K562 (cell line): Measurements from ENCODE around the gene NINJ2. TPM values are rescaled to one million over a fixed set of nuclear protein-coding genes. Genes with fewer than 3 reads are reported as not detected.

Source experiments
- ATAC-seq: fragments of 200-7000 bp; cut with Tn5 transposase; 3 replicates; pipeline ENCODE4 v1.9.1; 2020; ENCODE audit warnings: moderate library complexity
- BruUV-seq: library from RNA; stranded (reverse); fragments of 400-500 nt; replicated peaks from 2 replicates; lab custom pipeline; 2021; lab: Mats Ljungman, UMichigan
- CTCF ChIA-PET: fragments of 300-600 bp; formaldehyde crosslinking; extraction: SDS; loops from one replicate; lab custom pipeline; 2021; ENCODE audit warnings: low intra/inter-chr PET ratio; lab: Yijun Ruan, JAX
- POLR2A ChIA-PET: fragments of 300-600, 350-650 bp; sonication (Branson Sonifier 250); formaldehyde crosslinking; extraction: SDS; loops from one replicate; lab custom pipeline; 2021; ENCODE audit warnings: antibody characterized with exemption, inconsistent platforms; lab: Yijun Ruan, JAX
- DNase-seq, 4 experiments: peaks; one replicate each; pipeline versions ENCODE4 v3.0.0 to v3.0.0-alpha.2; 2011 to 2018; ENCODE audit warnings: low spot score in 3 of 4, mixed read lengths in 3 of 4; ENCODE audit errors: extremely low read depth in 1 of 4
- FAIRE-seq: peaks from 2 replicates; lab custom pipeline; 2011; peaks lifted over from hg19 to GRCh38; lab: Jason Lieb, UNC
- H2AFZ ChIP-seq: 2 replicates; pipeline ENCODE4 v1.6.0; 2011; ENCODE audit warnings: low read depth, low read length, control low read depth, inconsistent platforms
- H3K27ac ChIP-seq: fragments of 200-600 bp; 3 replicates; pipeline ENCODE4 v1.8.0; 2011; ENCODE audit warnings: low read depth, mild to moderate bottlenecking, control low read depth, inconsistent platforms, low read length, moderate library complexity, mixed read lengths; ENCODE audit errors: extremely low read depth
- H3K27me3 ChIP-seq, 2 experiments: fragments of 300-600 bp in 1 of 2; 2 replicates in 1 of 2; 3 replicates in 1 of 2; pipeline versions ENCODE4 v1.6.0 to v1.8.0; 2011; ENCODE audit warnings: inconsistent platforms in 2 of 2, low read length in 2 of 2, mild to moderate bottlenecking in 1 of 2, mixed read lengths in 1 of 2, moderate library complexity in 1 of 2; ENCODE audit not compliant: control insufficient read depth in 2 of 2, insufficient read depth in 2 of 2
- H3K36me3 ChIP-seq: fragments of 300-600 bp; 3 replicates; pipeline ENCODE4 v1.8.0; 2011; ENCODE audit warnings: mild to moderate bottlenecking, low read length, inconsistent platforms; ENCODE audit not compliant: control insufficient read depth, insufficient read depth
- H3K4me1 ChIP-seq, 2 experiments: fragments of 200-600 bp in 1 of 2; replicated peaks in 1 of 2; 2 replicates in 1 of 2; 3 replicates in 1 of 2; pipeline versions ENCODE4 v1.5.1 to v1.8.0; 2011; ENCODE audit warnings: inconsistent platforms in 2 of 2, low read length in 2 of 2, mild to moderate bottlenecking in 1 of 2, mixed read lengths in 1 of 2, moderate library complexity in 1 of 2; ENCODE audit not compliant: control insufficient read depth in 2 of 2, insufficient read depth in 2 of 2
- H3K4me2 ChIP-seq: 2 replicates; pipeline ENCODE4 v1.6.1; 2011; ENCODE audit warnings: low read length, control low read depth, inconsistent platforms, mixed read lengths; ENCODE audit not compliant: insufficient read depth
- H3K4me3 ChIP-seq: fragments of 200-600 bp; sonication (generic), shearing (Covaris generic); 2 replicates; pipeline ENCODE4 v1.5.1; 2016; ENCODE audit warnings: control low read depth, inconsistent platforms
- H3K79me2 ChIP-seq: fragments of 200-600 bp; 3 replicates; pipeline ENCODE4 v1.8.0; 2011; ENCODE audit warnings: low read length, inconsistent platforms; ENCODE audit not compliant: control insufficient read depth, insufficient read depth
- H3K9ac ChIP-seq, 2 experiments: 2 replicates each; pipeline versions ENCODE4 v1.6.0 to v1.6.1; 2011; ENCODE audit warnings: low read depth in 2 of 2, low read length in 2 of 2, control low read depth in 1 of 2, inconsistent platforms in 1 of 2, mild to moderate bottlenecking in 1 of 2, mixed read lengths in 1 of 2; ENCODE audit not compliant: insufficient read depth in 1 of 2
- H3K9me1 ChIP-seq: one replicate; pipeline ENCODE4 v1.6.0; 2011; ENCODE audit warnings: inconsistent platforms, mild to moderate bottlenecking, low read length, moderate library complexity; ENCODE audit not compliant: control insufficient read depth, insufficient read depth
- H3K9me3 ChIP-seq: replicated peaks from 2 replicates; pipeline ENCODE4 v1.5.1; 2011; ENCODE audit warnings: low read depth, low read length, inconsistent platforms; ENCODE audit not compliant: control insufficient read depth, insufficient read depth
- H4K20me1 ChIP-seq: replicated peaks from 2 replicates; pipeline ENCODE4 v1.6.1; 2011; ENCODE audit warnings: low read length, inconsistent platforms, mixed read lengths; ENCODE audit not compliant: control insufficient read depth, insufficient read depth
- POLR2G ChIP-seq: fragments of 200-400 bp; formaldehyde crosslinking; IDR thresholded peaks from 2 replicates; pipeline ENCODE4 v1.6.1; 2017; ENCODE audit warnings: low read depth, mild to moderate bottlenecking, antibody characterized with exemption, low read length, moderate library complexity
- RAD21 ChIP-seq, 2 experiments: fragments of 250-450 bp in 1 of 2; fragments of 450-650 bp in 1 of 2; sonication (Bioruptor Pico) in 1 of 2; formaldehyde crosslinking in 1 of 2; IDR thresholded peaks in 1 of 2; conservative IDR thresholded peaks in 1 of 2; 2 replicates each; pipeline versions ENCODE4 v1.4.0 to v1.8.0; 2020 to 2022; ENCODE audit warnings: mild to moderate bottlenecking in 2 of 2, moderate library complexity in 1 of 2
- ZNF253 ChIP-seq: fragments of 250-450 bp; sonication (Bioruptor Pico); conservative IDR thresholded peaks from 2 replicates; pipeline ENCODE4 v1.6.1; 2021; ENCODE audit warnings: mild to moderate bottlenecking
- ZNF766 ChIP-seq: fragments of 200-800 bp; sonication (Bioruptor generic); conservative IDR thresholded peaks from 2 replicates; pipeline ENCODE4 v1.6.1; 2016; ENCODE audit warnings: missing genetic modification characterization, missing compliant biosample characterization
- WGBS: fragments of 100-300 bp; shearing (Covaris generic); methylation state at CpG from one replicate; pipeline ENCODE4 v1.1.6; 2016; ENCODE audit warnings: low coverage, mixed read lengths; ENCODE audit not compliant: insufficient coverage; ENCODE audit errors: missing lambda C conversion rate; 5-methylcytosine and 5-hydroxymethylcytosine counted together
- in situ Hi-C: fragments of 300-500 bp; cut with MboI; formaldehyde crosslinking; loops from 4 replicates; pipeline ENCODE4 v1.15.0; 2018; ENCODE audit warnings: inconsistent platforms, mixed read lengths
- intact Hi-C: fragments of 100-400 bp; cut with micrococcal nuclease; formaldehyde crosslinking; loops from 2 replicates; pipeline ENCODE4 v1.14.2; 2022
- polyA plus RNA-seq, 8 experiments: library from polyadenylated mRNA; depleted of rRNA in 4 of 8; stranded (reverse) in 5 of 8; unstranded in 3 of 8; fragments of >200 nt; fragmentation: Nextera tagmentation in 2 of 8; fragmentation: Illumina TruSeq in 1 of 8; extraction: Ambion mirVana in 2 of 8; extraction: Trizol in 1 of 8; gene quantifications; 2 replicates each; pipeline versions ENCODE4 v1.2.1 to v1.2.3, GENCODE V29; 2011 to 2014; ENCODE audit warnings: inconsistent platforms in 1 of 8, missing spikeins in 1 of 8
- total RNA-seq, 7 experiments: library from RNA; depleted of rRNA in 6 of 7; stranded (reverse); fragments of >200 nt in 6 of 7; fragmentation: Illumina TruSeq in 2 of 7; extraction: Trizol in 2 of 7; gene quantifications; 2 replicates each; pipeline versions ENCODE4 v1.2.1 to v1.2.3, GENCODE V29; 2011 to 2021; ENCODE audit warnings: low replicate concordance in 1 of 7
- TF ChIP-seq, protein P1 (sequence below): fragments of 200-800 bp; sonication (Bioruptor generic); IDR thresholded peaks from 2 replicates; pipeline ENCODE4 v1.6.1; 2017; ENCODE audit warnings: missing genetic modification characterization, missing compliant biosample characterization
- TF ChIP-seq, protein P2 (sequence below), 3 experiments: IDR thresholded peaks in 2 of 3; conservative IDR thresholded peaks in 1 of 3; 2 replicates each; pipeline ENCODE4 v1.5.1; 2011 to 2012; ENCODE audit warnings: low read length in 3 of 3, mild to moderate bottlenecking in 3 of 3, control low read depth in 2 of 3, improper control_type of control experiment in 1 of 3, inconsistent platforms in 1 of 3, low read depth in 1 of 3, mixed read lengths in 1 of 3, moderate library complexity in 1 of 3; ENCODE audit not compliant: insufficient read depth in 2 of 3
- TF ChIP-seq, protein P3 (sequence below), 2 experiments: fragments of 450-650 bp; formaldehyde crosslinking in 1 of 2; IDR thresholded peaks; 2 replicates each; pipeline versions ENCODE4 v1.4.0 to v1.6.1; 2014 to 2020; ENCODE audit warnings: mild to moderate bottlenecking in 2 of 2, borderline replicate concordance in 1 of 2, low read depth in 1 of 2

Gene NINJ2
- total and polyA plus RNA-seq, 9 of the 15 experiments (the other 6 are each of a cell fraction or from before 2014, with no cell fraction given) = 2.6 to 16.0 (median 4.5) TPM

DNA sequence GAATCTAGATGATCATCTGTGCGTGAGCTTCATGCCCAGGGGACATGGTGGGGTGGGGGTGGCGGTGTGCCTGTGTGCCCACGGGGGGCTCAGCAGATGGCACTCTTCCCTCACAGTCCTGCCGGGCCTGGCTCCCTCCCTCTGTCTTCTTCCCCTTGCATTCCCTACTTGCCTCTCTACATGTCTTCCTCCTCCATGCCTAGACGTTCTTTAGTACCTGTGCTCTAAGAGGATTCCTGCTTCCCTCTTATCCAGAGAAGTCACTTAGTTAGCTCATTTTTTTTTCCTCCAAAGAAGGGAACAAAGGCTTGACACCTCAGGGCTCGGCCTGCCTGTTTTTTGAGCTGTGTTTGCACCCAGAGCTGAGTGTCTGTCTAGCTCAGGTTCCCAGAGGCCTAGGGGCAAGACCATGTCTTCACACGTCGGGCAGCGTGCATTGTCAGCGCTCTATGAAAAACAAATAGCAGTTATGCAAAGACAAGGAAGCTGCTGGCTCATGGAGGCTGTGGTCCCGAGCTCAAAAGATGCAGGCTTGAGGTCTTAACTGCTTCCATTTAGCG is 48.8 kb downstream of the NINJ2 start:
- Histone ChIP-seq H3K4me2 (no peak overlapping the region), H3K4me1 (peaks cover 5 to 8% of the 10 kb centered on the region in 2 experiments; a peak in 4 of 5 replicates), H3K79me2 (no peaks in the 10 kb centered on the region), H3K4me3 (no peak overlapping the region), H3K36me3 (no peaks in the 10 kb centered on the region), H3K27me3 (no peaks in the 10 kb centered on the region), H3K9me1 (no peaks in the 10 kb centered on the region), H3K9me3 (no peaks in the 10 kb centered on the region), H2AFZ (no peak overlapping the region), H3K27ac (no peak overlapping the region), H4K20me1 (no peaks in the 10 kb centered on the region), H3K9ac (no peak overlapping the region)
- FAIRE-seq = no peak
- BruUV-seq = no TSS peak
- DNase-seq = no peak
- intact Hi-C loops (loop anchor here (5.0 kb wide), 1 partner anchor 37 kb away; no protein-coding TSS in a partner anchor), in situ Hi-C loops (no loop called here)
- 71% methylated on average over 10 of the region's 12 CpGs for WGBS
- POLR2A ChIA-PET = interaction anchor here (0.8 to 1.3 kb wide), 3 partner anchors 14 to 140 kb away, joined by 3 to 4 read pairs (median 3); no protein-coding TSS in a partner anchor
- CTCF ChIA-PET = interaction anchor here (0.5 kb wide), 1 partner anchor 200 kb away, joined by 5 read pairs; no protein-coding TSS in a partner anchor
- peak; percentile 59; the same call in 2 of the 3 replicates for ATAC-seq
- TF ChIP-seq ZNF766 (no peak), RAD21 (CRISPR knock-in tag; conservative IDR thresholded peaks at IDR 0.05 in 1 of 2, IDR thresholded peaks at IDR 0.05 in 1 of 2) (peak; percentile 22 to 50; a peak in 3 of 4 replicates), POLR2G (no peak), ZNF253 (CRISPR knock-in tag) (no peak)
- TF ChIP-seq, protein P1, sequence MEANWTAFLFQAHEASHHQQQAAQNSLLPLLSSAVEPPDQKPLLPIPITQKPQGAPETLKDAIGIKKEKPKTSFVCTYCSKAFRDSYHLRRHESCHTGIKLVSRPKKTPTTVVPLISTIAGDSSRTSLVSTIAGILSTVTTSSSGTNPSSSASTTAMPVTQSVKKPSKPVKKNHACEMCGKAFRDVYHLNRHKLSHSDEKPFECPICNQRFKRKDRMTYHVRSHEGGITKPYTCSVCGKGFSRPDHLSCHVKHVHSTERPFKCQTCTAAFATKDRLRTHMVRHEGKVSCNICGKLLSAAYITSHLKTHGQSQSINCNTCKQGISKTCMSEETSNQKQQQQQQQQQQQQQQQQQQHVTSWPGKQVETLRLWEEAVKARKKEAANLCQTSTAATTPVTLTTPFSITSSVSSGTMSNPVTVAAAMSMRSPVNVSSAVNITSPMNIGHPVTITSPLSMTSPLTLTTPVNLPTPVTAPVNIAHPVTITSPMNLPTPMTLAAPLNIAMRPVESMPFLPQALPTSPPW = 0 out of 2 replicates have a peak, but pooled peaks have one; percentile 22
- TF ChIP-seq, protein P2, sequence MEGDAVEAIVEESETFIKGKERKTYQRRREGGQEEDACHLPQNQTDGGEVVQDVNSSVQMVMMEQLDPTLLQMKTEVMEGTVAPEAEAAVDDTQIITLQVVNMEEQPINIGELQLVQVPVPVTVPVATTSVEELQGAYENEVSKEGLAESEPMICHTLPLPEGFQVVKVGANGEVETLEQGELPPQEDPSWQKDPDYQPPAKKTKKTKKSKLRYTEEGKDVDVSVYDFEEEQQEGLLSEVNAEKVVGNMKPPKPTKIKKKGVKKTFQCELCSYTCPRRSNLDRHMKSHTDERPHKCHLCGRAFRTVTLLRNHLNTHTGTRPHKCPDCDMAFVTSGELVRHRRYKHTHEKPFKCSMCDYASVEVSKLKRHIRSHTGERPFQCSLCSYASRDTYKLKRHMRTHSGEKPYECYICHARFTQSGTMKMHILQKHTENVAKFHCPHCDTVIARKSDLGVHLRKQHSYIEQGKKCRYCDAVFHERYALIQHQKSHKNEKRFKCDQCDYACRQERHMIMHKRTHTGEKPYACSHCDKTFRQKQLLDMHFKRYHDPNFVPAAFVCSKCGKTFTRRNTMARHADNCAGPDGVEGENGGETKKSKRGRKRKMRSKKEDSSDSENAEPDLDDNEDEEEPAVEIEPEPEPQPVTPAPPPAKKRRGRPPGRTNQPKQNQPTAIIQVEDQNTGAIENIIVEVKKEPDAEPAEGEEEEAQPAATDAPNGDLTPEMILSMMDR (IDR thresholded peaks at IDR 0.05 in 2 of 3, conservative IDR thresholded peaks at IDR 0.05 in 1 of 3; ENCODE audit: insufficient read depth in 2 of 3, low read depth in 1 of 3, low read length in 3 of 3) = peak; percentile 16 to 23 (median 20); a peak in 1 of 6 replicates
- TF ChIP-seq, protein P3, sequence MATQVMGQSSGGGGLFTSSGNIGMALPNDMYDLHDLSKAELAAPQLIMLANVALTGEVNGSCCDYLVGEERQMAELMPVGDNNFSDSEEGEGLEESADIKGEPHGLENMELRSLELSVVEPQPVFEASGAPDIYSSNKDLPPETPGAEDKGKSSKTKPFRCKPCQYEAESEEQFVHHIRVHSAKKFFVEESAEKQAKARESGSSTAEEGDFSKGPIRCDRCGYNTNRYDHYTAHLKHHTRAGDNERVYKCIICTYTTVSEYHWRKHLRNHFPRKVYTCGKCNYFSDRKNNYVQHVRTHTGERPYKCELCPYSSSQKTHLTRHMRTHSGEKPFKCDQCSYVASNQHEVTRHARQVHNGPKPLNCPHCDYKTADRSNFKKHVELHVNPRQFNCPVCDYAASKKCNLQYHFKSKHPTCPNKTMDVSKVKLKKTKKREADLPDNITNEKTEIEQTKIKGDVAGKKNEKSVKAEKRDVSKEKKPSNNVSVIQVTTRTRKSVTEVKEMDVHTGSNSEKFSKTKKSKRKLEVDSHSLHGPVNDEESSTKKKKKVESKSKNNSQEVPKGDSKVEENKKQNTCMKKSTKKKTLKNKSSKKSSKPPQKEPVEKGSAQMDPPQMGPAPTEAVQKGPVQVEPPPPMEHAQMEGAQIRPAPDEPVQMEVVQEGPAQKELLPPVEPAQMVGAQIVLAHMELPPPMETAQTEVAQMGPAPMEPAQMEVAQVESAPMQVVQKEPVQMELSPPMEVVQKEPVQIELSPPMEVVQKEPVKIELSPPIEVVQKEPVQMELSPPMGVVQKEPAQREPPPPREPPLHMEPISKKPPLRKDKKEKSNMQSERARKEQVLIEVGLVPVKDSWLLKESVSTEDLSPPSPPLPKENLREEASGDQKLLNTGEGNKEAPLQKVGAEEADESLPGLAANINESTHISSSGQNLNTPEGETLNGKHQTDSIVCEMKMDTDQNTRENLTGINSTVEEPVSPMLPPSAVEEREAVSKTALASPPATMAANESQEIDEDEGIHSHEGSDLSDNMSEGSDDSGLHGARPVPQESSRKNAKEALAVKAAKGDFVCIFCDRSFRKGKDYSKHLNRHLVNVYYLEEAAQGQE (IDR thresholded peaks at IDR 0.05; ENCODE audit: borderline replicate concordance) = peak; percentile 36; the same call in 1 of the 2 replicates
- TF ChIP-seq, protein P3 (CRISPR knock-in tag; IDR thresholded peaks at IDR 0.05; ENCODE audit: low read depth) = no peak
